CD8-positive, alpha-beta memory T cell (primary cell): ENCODE measurements around the gene RNF222. TPM values are rescaled to one million over a fixed set of nuclear protein-coding genes. Genes with fewer than 3 reads are reported as not detected.

Experiments
- CTCF ChIA-PET: fragments of 350-600 bp; sonication (Branson Sonifier 250); formaldehyde crosslinking; loops from one replicate; lab custom pipeline; 2021; ENCODE audit warnings: antibody characterized with exemption; lab: Charles Lee
- POLR2A ChIA-PET: fragments of 350-600 bp; sonication (Branson Sonifier 250); formaldehyde crosslinking; loops from one replicate; lab custom pipeline; 2021; ENCODE audit warnings: antibody characterized with exemption; lab: Charles Lee
- DNase-seq, 5 donors: peaks; one replicate each; pipeline versions ENCODE4 v3.0.0 to v3.0.0-alpha.2; 2020 to 2022; ENCODE audit warnings: mixed read lengths in 1 of 5
- H3K27ac ChIP-seq: one replicate; pipeline ENCODE4 v1.7.0; 2013; ENCODE audit warnings: low read depth, mild to moderate bottlenecking, low read length, moderate library complexity
- H3K27me3 ChIP-seq: 2 replicates; pipeline ENCODE4 v1.7.0; 2013; ENCODE audit warnings: low read length, mild to moderate bottlenecking; ENCODE audit not compliant: insufficient read depth, poor library complexity, severe bottlenecking
- H3K36me3 ChIP-seq: 2 replicates; pipeline ENCODE4 v1.7.0; 2013; ENCODE audit warnings: mild to moderate bottlenecking, low read length, moderate library complexity; ENCODE audit not compliant: insufficient read depth
- H3K4me1 ChIP-seq: 2 replicates; pipeline ENCODE4 v1.7.0; 2013; ENCODE audit warnings: mild to moderate bottlenecking, low read length, moderate library complexity; ENCODE audit not compliant: insufficient read depth
- H3K4me3 ChIP-seq: 2 replicates; pipeline ENCODE4 v1.7.0; 2013; ENCODE audit warnings: mild to moderate bottlenecking, low read length
- H3K9me3 ChIP-seq: 2 replicates; pipeline ENCODE4 v1.7.0; 2013; ENCODE audit warnings: mild to moderate bottlenecking, low read length
- H3K27ac Mint-ChIP-seq, 8 donors: one replicate each; pipeline ENCODE4 v1.8.0; 2020 to 2021; ENCODE audit warnings: mixed read lengths in 8 of 8, mild to moderate bottlenecking in 6 of 8, inconsistent platforms in 3 of 8, moderate library complexity in 3 of 8
- H3K27me3 Mint-ChIP-seq, 2 donors: one replicate each; pipeline ENCODE4 v1.8.0; 2020 to 2021; ENCODE audit warnings: mixed read lengths in 2 of 2, mild to moderate bottlenecking in 1 of 2, moderate library complexity in 1 of 2
- H3K36me3 Mint-ChIP-seq, 3 donors: one replicate each; pipeline ENCODE4 v1.8.0; 2020 to 2021; ENCODE audit warnings: mixed read lengths in 3 of 3, inconsistent platforms in 1 of 3, mild to moderate bottlenecking in 1 of 3
- H3K4me1 Mint-ChIP-seq, 3 donors: one replicate each; pipeline ENCODE4 v1.8.0; 2020 to 2021; ENCODE audit warnings: mixed read lengths in 3 of 3, inconsistent platforms in 1 of 3, mild to moderate bottlenecking in 1 of 3
- H3K4me3 Mint-ChIP-seq, 7 donors: one replicate each; pipeline ENCODE4 v1.8.0; 2020 to 2021; ENCODE audit warnings: mixed read lengths in 7 of 7, mild to moderate bottlenecking in 6 of 7, moderate library complexity in 4 of 7, inconsistent platforms in 2 of 7
- H3K9me3 Mint-ChIP-seq, 5 donors: one replicate each; pipeline ENCODE4 v1.8.0; 2020 to 2022; ENCODE audit warnings: mixed read lengths in 5 of 5, mild to moderate bottlenecking in 3 of 5, moderate library complexity in 2 of 5, inconsistent platforms in 1 of 5
- polyA plus RNA-seq: library from polyadenylated mRNA; unstranded; fragments of 300-500 nt; fragmentation: Illumina TruSeq; gene quantifications from one replicate; pipeline ENCODE4 v1.2.3, GENCODE V29; 2021
- total RNA-seq, 2 experiments: library from RNA; stranded (reverse); gene quantifications; one replicate each; pipeline ENCODE4 v1.2.3, GENCODE V29; 2021

The RNF222 gene
- total and polyA plus RNA-seq, 3 experiments from 2014 or later: 0.18 TPM; not detected in 2

- peak overlapping the region in 1 of 7 donors; percentile 8 for H3K4me3 Mint-ChIP-seq
- H3K4me1 Mint-ChIP-seq: peaks cover 9 to 19% (median 17%) of the 10 kb centered on the region in 3 donors
- no peaks in the 10 kb centered on the region for H3K9me3 Mint-ChIP-seq
- Histone ChIP-seq H3K4me3 (no peak overlapping the region), H3K9me3 (no peaks in the 10 kb centered on the region), H3K36me3 (no peaks in the 10 kb centered on the region), H3K27ac (no peak overlapping the region), H3K27me3 (no peaks in the 10 kb centered on the region), H3K4me1 (peaks cover 13% of the 10 kb centered on the region)
- POLR2A ChIA-PET: no interaction called here
- peak; percentile 61 to 82 (median 76) for DNase-seq
- CTCF ChIA-PET: interaction anchor here (0.8 to 3.1 kb wide), 15 partner anchors 10 to 593 kb away, joined by 3 to 16 read pairs (median 4); partner anchors contain the start of gene NDEL1
- H3K27ac Mint-ChIP-seq: peak overlapping the region in 1 of 8 donors; percentile 3
- H3K36me3 Mint-ChIP-seq: no peaks in the 10 kb centered on the region
- H3K27me3 Mint-ChIP-seq: peaks cover 4 to 15% of the 10 kb centered on the region in 2 donors
Observed at GRCh38 chr17:8409966-8410882, 12.6 kb upstream of the RNF222 start.

GRCh38 chr17:8408371-8408770 is 10.7 kb upstream of the RNF222 start:
- H3K4me3 ChIP-seq: no peak overlapping the region
- H3K27ac ChIP-seq: no peak overlapping the region
- H3K9me3 ChIP-seq: no peaks in the 10 kb centered on the region
- no peak overlapping the region for H3K27ac Mint-ChIP-seq
- ChIA-PET CTCF (interaction anchor here (0.7 to 3.1 kb wide), 2 partner anchors 13 to 338 kb away, joined by 3 to 16 read pairs; no protein-coding TSS in a partner anchor), POLR2A (no interaction called here)
- H3K9me3 Mint-ChIP-seq: no peaks in the 10 kb centered on the region
- H3K27me3 ChIP-seq: no peaks in the 10 kb centered on the region
- H3K27me3 Mint-ChIP-seq: peaks cover 2 to 19% of the 10 kb centered on the region in 2 donors
- DNase-seq: no peak
- H3K4me1 ChIP-seq: peaks cover 10% of the 10 kb centered on the region
- no peaks in the 10 kb centered on the region for H3K36me3 ChIP-seq
- H3K36me3 Mint-ChIP-seq: no peaks in the 10 kb centered on the region
- H3K4me1 Mint-ChIP-seq: peaks cover 6 to 16% (median 13%) of the 10 kb centered on the region in 3 donors
- H3K4me3 Mint-ChIP-seq: no peak overlapping the region

DNA sequence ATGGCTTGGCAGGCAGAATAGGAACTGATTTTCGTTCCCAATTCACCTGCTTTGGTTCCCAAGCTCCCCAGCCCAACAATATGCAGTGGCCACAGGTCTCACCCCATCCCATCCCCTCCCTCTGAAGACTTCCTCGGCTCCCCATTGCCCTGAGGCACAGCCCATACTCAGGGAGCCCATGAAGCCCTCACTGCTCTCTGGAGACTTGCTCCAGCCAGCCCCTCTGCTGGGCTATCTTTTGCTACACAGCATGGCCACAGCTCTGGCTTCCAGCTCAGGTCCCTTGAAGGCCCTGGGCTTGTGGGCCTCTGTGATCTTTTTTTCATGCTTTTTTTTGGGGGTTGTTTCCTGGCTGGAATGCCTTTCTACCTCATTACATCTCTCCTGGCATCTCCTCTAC is 8.5 kb upstream of the RNF222 start:
- ChIA-PET POLR2A (no interaction called here), CTCF (no interaction called here)
- no peaks in the 10 kb centered on the region for H3K36me3 Mint-ChIP-seq
- H3K27ac Mint-ChIP-seq: peak overlapping the region in 1 of 8 donors; percentile 43
- H3K9me3 Mint-ChIP-seq: no peaks in the 10 kb centered on the region
- peaks cover 6% of the 10 kb centered on the region for H3K4me1 ChIP-seq
- no peak for DNase-seq
- no peaks in the 10 kb centered on the region for H3K27me3 ChIP-seq
- no peak overlapping the region for H3K27ac ChIP-seq
- peaks cover 7 to 37% of the 10 kb centered on the region in 2 donors for H3K27me3 Mint-ChIP-seq
- H3K9me3 ChIP-seq: no peaks in the 10 kb centered on the region
- H3K4me3 ChIP-seq: no peak overlapping the region
- peaks cover 2 to 8% (median 5%) of the 10 kb centered on the region in 3 donors for H3K4me1 Mint-ChIP-seq
- no peaks in the 10 kb centered on the region for H3K36me3 ChIP-seq
- no peak overlapping the region for H3K4me3 Mint-ChIP-seq

- Mint-ChIP-seq H3K4me1 (peaks cover 2 to 7% (median 5%) of the 10 kb centered on the region in 3 donors), H3K27me3 (peaks cover 10 to 44% of the 10 kb centered on the region in 2 donors), H3K36me3 (no peaks in the 10 kb centered on the region), H3K27ac (no peak overlapping the region), H3K9me3 (no peaks in the 10 kb centered on the region), H3K4me3 (no peak overlapping the region)
- H3K27ac ChIP-seq: no peak overlapping the region
- H3K27me3 ChIP-seq: peaks cover 4% of the 10 kb centered on the region
- H3K9me3 ChIP-seq: no peaks in the 10 kb centered on the region
- H3K36me3 ChIP-seq: no peaks in the 10 kb centered on the region
- peaks cover 4% of the 10 kb centered on the region for H3K4me1 ChIP-seq
- ChIA-PET CTCF (no interaction called here), POLR2A (no interaction called here)
- DNase-seq: no peak
- no peak overlapping the region for H3K4me3 ChIP-seq
Observed at GRCh38 chr17:8405499-8406016, 7.9 kb upstream of the RNF222 start.

DNA sequence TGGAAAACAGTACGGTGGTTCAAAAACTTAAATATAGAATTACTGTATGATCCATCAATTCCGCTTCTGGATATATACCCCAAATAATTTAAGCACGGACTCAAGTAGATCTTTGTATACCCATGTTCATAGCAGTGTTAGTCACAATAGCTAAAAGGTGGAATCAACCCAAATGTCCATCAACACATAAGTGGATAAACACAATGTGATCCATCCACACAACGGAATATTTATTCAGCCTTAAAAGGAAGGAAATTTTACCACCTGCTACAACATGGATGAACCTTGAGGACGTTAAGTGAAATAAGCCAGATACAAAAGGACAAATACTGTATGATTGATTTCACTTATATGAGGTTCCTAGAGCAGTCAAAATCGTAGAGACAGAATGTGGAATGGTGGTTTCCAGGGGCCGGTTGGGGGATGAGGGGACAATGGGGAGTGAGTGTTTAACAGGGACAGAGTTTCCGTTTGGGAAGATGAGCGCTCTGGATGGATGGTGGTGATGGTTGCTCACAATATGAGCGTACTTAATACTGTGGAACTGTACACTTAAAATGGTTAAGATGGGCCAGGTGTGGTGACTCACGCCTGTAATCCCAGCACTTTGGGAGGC is 5.4 kb upstream of the RNF222 start:
- Histone ChIP-seq H3K36me3 (no peaks in the 10 kb centered on the region), H3K27ac (no peak overlapping the region), H3K9me3 (no peaks in the 10 kb centered on the region), H3K4me1 (no peaks in the 10 kb centered on the region), H3K27me3 (peaks cover 10% of the 10 kb centered on the region), H3K4me3 (no peak overlapping the region)
- Mint-ChIP-seq H3K36me3 (no peaks in the 10 kb centered on the region), H3K4me3 (no peak overlapping the region), H3K4me1 (no peaks in the 10 kb centered on the region), H3K27ac (no peak overlapping the region), H3K27me3 (peaks cover 16 to 52% of the 10 kb centered on the region in 2 donors), H3K9me3 (no peaks in the 10 kb centered on the region)
- ChIA-PET CTCF (no interaction called here), POLR2A (no interaction called here)
- no peak for DNase-seq

DNA sequence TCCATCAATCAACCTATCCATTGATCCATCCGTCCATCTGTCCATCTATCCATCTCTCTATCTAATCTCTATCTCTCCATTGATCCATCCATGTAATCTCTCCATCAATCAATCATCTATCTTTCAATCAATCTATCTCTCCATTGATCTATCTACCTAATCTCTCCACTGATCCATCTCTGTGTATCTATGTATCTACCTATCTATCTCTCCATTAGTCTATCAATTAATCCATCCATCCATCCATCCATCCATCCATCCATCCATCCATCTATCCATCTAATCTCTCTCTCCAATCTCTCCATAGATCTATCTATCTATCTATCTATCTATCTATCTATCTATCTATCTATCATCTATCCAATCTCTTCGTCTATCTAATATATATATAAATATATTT is 3.5 kb upstream of the RNF222 start:
- peak overlapping the region in 1 of 8 donors; percentile 53 for H3K27ac Mint-ChIP-seq
- CTCF ChIA-PET: interaction anchor here (1.5 kb wide), 1 partner anchor 17 kb away, joined by 3 read pairs; no protein-coding TSS in a partner anchor
- POLR2A ChIA-PET: no interaction called here
- H3K27me3 Mint-ChIP-seq: peaks cover 14 to 57% of the 10 kb centered on the region in 2 donors
- H3K9me3 Mint-ChIP-seq: no peaks in the 10 kb centered on the region
- H3K27me3 ChIP-seq: peaks cover 14% of the 10 kb centered on the region
- H3K36me3 Mint-ChIP-seq: no peaks in the 10 kb centered on the region
- H3K4me3 Mint-ChIP-seq: no peak overlapping the region
- H3K4me1 Mint-ChIP-seq: no peaks in the 10 kb centered on the region
- DNase-seq: no peak
- H3K36me3 ChIP-seq: no peaks in the 10 kb centered on the region
- H3K27ac ChIP-seq: no peak overlapping the region
- H3K4me3 ChIP-seq: no peak overlapping the region
- H3K4me1 ChIP-seq: no peaks in the 10 kb centered on the region
- H3K9me3 ChIP-seq: no peaks in the 10 kb centered on the region

DNA sequence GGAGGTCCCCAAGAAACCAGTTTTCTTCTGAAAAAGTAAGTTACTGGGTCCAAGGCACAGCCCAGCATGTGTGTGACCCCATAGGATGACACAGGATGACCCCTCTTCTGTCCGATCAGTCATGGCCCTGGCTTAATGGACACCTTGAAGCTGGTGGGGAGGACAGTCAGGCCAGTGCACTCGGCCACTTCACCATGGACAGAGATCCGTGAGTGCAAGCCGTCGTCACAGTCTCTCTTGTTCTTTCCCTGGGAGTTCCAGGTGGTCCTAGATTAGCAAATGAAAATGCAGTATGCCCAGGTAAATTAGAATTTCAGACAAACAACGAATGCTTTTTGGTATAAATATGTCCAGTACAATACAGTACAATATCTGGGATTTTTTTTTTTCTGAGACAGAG is 1.4 kb upstream of the RNF222 start:
- Mint-ChIP-seq H3K9me3 (no peaks in the 10 kb centered on the region), H3K27ac (no peak overlapping the region), H3K27me3 (peaks cover 16 to 51% of the 10 kb centered on the region in 2 donors), H3K4me3 (no peak overlapping the region), H3K4me1 (peaks cover 2 to 10% (median 3%) of the 10 kb centered on the region in 3 donors), H3K36me3 (no peaks in the 10 kb centered on the region)
- POLR2A ChIA-PET: no interaction called here
- no peaks in the 10 kb centered on the region for H3K36me3 ChIP-seq
- CTCF ChIA-PET: no interaction called here
- DNase-seq: no peak
- peaks cover 14% of the 10 kb centered on the region for H3K27me3 ChIP-seq
- H3K9me3 ChIP-seq: no peaks in the 10 kb centered on the region
- H3K4me3 ChIP-seq: no peak overlapping the region
- no peak overlapping the region for H3K27ac ChIP-seq
- peaks cover 5% of the 10 kb centered on the region for H3K4me1 ChIP-seq
